ENCODE data around the gene OR13D1. TPM values are rescaled to one million over a fixed set of nuclear protein-coding genes. Genes with fewer than 3 reads are reported as not detected.

The OR13D1 gene
- total RNA-seq, 1 experiment from 2014 or later = not detected

- TF ChIP-seq EZH2 (IDR thresholded peaks at IDR 0.05; ENCODE audit: low read depth) (no peak), CTCF (conservative IDR thresholded peaks at IDR 0.05) (no peak)
- no peaks in the 10 kb centered on the region for H3K79me2 ChIP-seq (ENCODE audit: low read depth)
- ChIA-PET POLR2A (ENCODE audit: unreplicated experiment) (no interaction called here), CTCF (no interaction called here)
- H2AFZ ChIP-seq = no peak overlapping the region
- H3K4me1 ChIP-seq (replicated peaks; ENCODE audit: insufficient read depth) = peaks cover 11% of the 10 kb centered on the region; the same call in 1 of the 2 replicates
- intact Hi-C loops (cut with micrococcal nuclease; ENCODE audit: unreplicated experiment) = loop anchor here (10.0 kb wide), 1 partner anchor 954 kb away; the partner anchor contains the start of gene TMEM38B
- no peaks in the 10 kb centered on the region for H3K27me3 ChIP-seq (ENCODE audit: insufficient read depth, low read depth)
- peak overlapping the region; percentile 9; the same call in 1 of the 2 replicates for H3K4me2 ChIP-seq
- no TSS peak for BruUV-seq (replicated peaks)
- H3K27ac ChIP-seq = peak overlapping the region; percentile 22; the same call in 1 of the 2 replicates
- no peaks in the 10 kb centered on the region for H3K9me2 ChIP-seq (ENCODE audit: insufficient read depth)
- no peaks in the 10 kb centered on the region for H4K20me1 ChIP-seq (ENCODE audit: insufficient read depth)
- H3K36me3 ChIP-seq (ENCODE audit: low read depth) = no peaks in the 10 kb centered on the region
- no peak overlapping the region for H3K4me3 ChIP-seq
- H3F3A ChIP-seq (ENCODE audit: insufficient read depth, low read depth) = no peaks in the 10 kb centered on the region
- no peaks in the 10 kb centered on the region for H3K9me3 ChIP-seq (ENCODE audit: insufficient read depth, low read depth)
- peak in 1 of 2 experiments; percentile 78 for DNase-seq
Measured at GRCh38 chr9:104740621-104741020, 46.3 kb downstream of the OR13D1 start.

DNA sequence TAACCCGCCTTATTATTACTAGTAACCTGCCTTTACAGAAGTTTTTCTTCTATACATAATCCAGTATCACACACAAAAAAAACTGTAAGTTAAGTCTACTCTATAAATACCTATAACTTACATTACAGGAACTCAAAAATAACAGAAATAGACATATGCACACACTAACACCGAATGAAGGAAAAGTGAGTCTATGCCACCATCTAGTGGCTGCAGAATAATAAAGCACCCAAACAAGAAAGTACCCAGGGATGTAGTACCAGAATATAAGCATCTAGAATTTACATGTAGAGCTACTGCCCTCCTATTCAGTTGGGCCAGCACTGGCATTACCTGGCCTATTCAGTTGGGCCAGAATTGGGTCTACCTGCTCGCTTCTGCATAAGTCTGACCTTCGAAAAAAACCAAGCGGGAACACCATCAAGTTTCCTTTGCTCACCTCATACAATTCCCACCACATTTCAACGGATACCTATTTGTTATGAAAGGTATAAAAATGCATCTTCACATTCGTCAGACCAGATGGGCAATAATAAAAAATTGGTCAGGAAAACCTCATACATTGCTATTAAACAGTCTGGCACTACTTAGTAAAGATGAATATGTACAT lies 49.2 kb downstream of the OR13D1 start:
- no TSS peak for BruUV-seq (replicated peaks)
- Histone ChIP-seq H3K36me3 (ENCODE audit: low read depth) (no peaks in the 10 kb centered on the region), H3K4me3 (no peak overlapping the region), H3K27ac (no peak overlapping the region), H3K79me2 (ENCODE audit: low read depth) (peaks cover 2% of the 10 kb centered on the region; the same call in 1 of the 2 replicates), H3K4me1 (replicated peaks; ENCODE audit: insufficient read depth) (peaks cover 18% of the 10 kb centered on the region), H4K20me1 (ENCODE audit: insufficient read depth) (no peaks in the 10 kb centered on the region), H3F3A (ENCODE audit: insufficient read depth, low read depth) (no peaks in the 10 kb centered on the region), H3K4me2 (no peak overlapping the region), H3K27me3 (ENCODE audit: insufficient read depth, low read depth) (no peaks in the 10 kb centered on the region), H2AFZ (no peak overlapping the region), H3K9me2 (ENCODE audit: insufficient read depth) (no peaks in the 10 kb centered on the region), H3K9me3 (ENCODE audit: insufficient read depth, low read depth) (no peaks in the 10 kb centered on the region)
- no peak for TF ChIP-seq EZH2 (IDR thresholded peaks at IDR 0.05; ENCODE audit: low read depth)
- peak; percentile 85 for TF ChIP-seq CTCF (conservative IDR thresholded peaks at IDR 0.05)
- ChIA-PET CTCF (interaction anchor here (0.5 kb wide), 1 partner anchor 708 kb away, joined by 4 read pairs; no protein-coding TSS in a partner anchor), POLR2A (ENCODE audit: unreplicated experiment) (no interaction called here)
- DNase-seq = peak; percentile 35 to 55
- intact Hi-C loops (cut with micrococcal nuclease; ENCODE audit: unreplicated experiment) = loop anchor here (10.0 kb wide), 1 partner anchor 951 kb away; the partner anchor contains the start of gene TMEM38B

Other genes with a start within 250 kb of the OR13D1 start
- not detected in 2 replicates for gene OR13F1, start 190.3 kb upstream of the OR13D1 start, total RNA-seq (2021)
- not detected in 2 replicates for gene OR13C4, start 167.3 kb upstream of the OR13D1 start, total RNA-seq (2021)
- not detected in 2 replicates for gene OR13C3, start 157.7 kb upstream of the OR13D1 start, total RNA-seq (2021)
- gene OR13C8, start 125.3 kb upstream of the OR13D1 start, total RNA-seq (2021) = not detected in 2 replicates
- not detected in 2 replicates for gene OR13C5, start 95.1 kb upstream of the OR13D1 start, total RNA-seq (2021)
- gene OR13C2, start 88.9 kb upstream of the OR13D1 start, total RNA-seq (2021) = not detected in 2 replicates
- not detected in 2 replicates for gene OR13C9, start 76.3 kb upstream of the OR13D1 start, total RNA-seq (2021)
- gene NIPSNAP3A, start 53.2 kb downstream of the OR13D1 start, total RNA-seq (2021) = 19.8 and 21.4 TPM in 2 replicates
- gene NIPSNAP3B, start 69.6 kb downstream of the OR13D1 start, total RNA-seq (2021) = 3.1 and 4.1 TPM in 2 replicates
- gene ABCA1, start 233.6 kb downstream of the OR13D1 start, total RNA-seq (2021) = 22.4 and 38.3 TPM in 2 replicates

All from PC-9 (cell line).